Putamen (tissue), 1 donor: ENCODE results near the gene LRP3.
"Not testable (repeated sequence)": the region's sequence is repeated elsewhere in the genome, so short reads cannot be mapped to it uniquely, and the experiment has no call there.

Experiments used
- DNase-seq: peaks from one replicate; pipeline ENCODE4 v3.0.0-alpha.2; 2016; ENCODE audit warnings: low spot score

The LRP3 gene

DNA sequence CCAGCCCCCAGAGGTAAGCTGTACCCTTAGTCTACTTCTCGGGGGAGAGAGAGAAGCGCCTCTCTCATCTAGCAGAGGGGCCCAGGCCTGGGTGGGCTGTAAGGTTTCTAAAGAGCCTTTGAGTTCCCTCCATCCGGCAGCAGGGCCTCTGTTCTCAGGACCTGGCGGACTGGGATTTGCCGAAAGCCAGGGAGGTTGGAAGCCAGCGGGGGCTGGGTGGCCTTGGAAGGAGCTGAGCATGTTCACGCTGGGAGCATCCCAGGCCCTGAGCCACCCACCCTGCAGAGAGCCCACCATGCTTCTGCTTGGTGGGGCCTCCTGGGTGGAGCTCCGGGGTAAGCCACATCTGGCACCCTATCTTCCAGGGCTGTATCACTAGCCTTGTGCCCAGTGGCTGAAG, 23.8 kb downstream of the LRP3 start:
- no peak for DNase-seq

DNA sequence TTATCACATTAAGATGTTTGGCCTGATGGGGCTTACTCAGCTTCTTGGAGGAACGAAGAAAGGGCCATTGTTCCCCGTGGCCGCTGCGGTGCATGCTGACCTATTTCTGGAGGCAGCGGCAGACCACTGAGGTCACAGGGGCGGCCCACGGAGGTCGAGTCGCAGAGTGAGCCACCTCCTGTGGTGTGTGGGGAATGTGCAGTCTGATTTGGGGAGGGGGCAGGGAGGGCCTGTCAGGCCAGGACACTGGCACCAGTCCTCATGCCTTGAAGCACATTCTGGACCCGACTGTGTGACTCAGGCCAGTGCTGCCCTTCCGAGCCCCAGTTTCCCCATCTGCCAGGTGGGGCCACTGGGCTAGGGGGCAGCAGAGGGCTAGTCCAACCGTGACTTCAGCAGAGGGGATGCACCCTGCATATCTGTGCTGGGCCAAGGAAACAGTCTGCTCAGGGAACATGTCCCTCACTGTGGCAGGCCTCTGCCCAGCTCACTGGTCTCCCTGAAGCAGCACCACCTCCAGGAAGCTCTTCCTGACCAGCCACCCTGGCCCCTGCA, 25.2 kb downstream of the LRP3 start:
- no peak for DNase-seq

DNA sequence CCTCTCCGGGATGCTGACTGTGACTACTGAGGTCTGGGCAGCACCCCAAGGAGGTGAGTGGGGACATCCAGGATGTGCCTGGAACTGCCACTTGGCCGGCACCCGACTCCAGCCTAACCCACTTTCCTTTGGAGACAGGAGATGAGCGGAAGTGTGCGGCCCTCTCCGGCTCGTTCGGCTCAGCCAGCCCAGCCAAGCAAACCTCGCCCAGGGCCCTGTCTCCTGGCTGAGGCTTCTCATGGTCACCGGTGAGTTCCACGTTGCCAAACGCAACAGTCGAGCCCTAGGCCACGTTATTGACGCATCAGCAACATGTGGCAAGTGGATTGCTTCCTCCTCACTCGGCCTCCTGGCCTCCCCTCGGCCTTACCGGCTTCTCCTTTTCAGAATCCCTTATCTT, 26.0 kb downstream of the LRP3 start:
- no peak for DNase-seq

DNA sequence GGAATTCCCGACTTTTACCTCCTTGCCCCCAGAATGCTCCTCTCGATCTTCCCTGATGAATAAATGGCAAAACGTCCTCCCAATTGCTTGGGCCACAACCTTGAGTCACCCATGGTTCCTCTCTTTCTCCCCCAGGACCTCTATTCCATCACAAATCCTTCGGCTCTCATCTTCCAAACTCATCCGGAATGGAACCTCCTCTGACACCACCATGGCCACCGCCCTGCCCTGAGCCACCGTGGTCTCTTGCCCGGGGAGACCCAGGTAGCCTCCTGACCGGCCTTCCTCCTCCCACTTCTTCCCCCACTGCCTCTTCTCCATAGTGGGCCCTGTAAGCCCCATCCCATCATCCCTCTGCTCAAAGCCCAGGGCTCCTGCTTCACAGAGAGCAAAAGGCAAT, 26.6 kb downstream of the LRP3 start:
- no peak for DNase-seq

DNA sequence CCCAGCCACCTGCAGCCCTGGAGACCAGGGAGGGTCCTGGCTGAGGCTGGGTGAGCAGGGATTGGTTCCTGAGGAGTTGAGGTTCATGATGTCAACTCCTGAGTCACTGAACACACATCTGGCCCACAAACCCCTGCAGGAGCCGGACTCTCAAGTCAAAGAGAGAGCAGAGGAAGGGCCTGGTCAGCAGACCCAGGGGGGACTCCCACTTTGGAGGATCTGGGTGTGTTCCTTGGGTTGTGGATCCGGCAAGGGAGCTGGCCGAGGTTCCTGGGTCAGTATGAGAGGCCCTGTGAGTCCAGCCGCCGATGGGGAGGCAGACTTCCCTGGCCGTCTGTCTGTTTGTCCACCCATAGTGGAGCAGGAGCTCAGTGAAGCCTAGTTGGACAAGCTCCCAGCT, 27.5 kb downstream of the LRP3 start:
- no peak for DNase-seq

DNA sequence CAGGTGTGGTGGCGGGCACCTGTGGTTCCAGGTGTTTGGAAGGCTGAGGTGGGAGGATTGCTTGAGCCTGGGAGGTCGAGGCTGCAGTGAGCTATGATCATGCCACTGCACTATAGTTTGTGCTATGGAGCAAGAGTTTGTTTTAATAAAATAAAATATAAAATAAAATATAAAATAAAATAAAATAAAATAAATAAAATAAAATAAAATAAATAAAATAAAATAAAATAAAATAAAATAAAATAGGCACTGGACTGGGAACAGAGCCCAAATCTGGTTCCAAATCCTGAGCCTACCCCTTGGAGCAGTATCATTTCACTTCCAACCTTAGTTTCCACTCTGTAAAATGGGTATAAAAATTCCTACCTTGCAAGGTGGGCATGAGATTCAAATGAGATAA, 28.1 kb downstream of the LRP3 start:
- not testable (repeated sequence) for DNase-seq

DNA sequence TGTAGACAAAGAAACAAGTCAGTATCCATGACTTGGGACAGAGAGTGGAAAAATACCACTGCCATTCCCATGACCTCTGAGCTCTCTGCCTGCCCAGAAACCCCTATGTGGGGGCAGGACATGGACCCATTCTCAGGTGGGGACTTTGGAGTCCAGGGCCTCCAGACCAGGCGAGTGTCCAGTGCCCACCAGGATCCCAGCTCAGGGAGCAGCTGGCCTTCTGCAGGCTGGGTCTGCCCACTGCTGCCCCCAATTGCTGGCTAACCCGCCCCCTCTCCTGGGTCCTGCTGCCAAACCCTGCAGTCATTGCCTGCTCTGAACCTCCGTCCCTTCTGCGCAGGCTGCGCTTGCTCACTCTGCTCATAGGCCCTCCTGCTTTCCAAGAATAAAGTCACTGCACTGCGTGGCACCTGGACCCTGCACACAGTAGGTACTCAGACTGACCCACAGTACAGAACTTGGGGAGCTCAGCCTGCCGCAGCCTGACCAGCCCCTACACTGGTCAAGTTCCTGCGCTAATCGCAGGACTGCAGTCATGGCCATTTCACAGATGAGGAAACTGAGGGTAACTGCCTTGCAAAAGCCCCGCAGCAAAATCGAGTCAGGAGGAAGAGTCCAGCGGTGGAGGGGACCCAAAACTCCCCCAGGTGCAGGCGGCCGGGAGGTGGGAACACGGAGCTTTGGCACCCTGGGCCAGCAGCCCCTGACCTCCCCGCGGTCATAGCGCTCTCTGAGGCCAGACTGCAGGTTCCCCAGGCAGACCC, 30.7 kb downstream of the LRP3 start:
- no peak for DNase-seq

DNA sequence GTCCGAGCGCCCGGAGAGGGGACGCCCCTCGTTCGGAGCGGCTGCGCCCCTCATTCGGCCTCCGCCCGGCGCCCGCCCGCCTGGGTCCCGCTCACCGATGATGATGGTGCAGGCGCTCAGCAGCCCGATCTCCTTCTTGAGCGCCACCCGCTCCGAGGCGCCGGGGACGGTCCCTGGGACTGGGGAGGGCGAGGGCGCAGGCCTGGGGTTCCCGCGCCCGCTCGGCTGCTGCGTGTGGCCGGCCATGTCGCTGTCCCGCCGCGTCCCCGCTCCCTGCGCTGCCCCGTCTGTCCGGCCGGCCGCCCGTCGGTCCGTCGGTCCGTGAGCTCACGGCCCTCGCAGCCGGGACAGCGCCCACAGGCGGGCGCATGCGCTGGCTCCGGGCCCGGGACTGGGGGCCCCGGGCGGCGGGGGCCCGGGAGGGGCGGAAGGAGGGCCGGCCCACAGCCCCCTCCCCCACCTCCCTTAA, 31.4 kb downstream of the LRP3 start, which contains the start of gene SLC7A10:
TSS of gene SLC7A10 (minus strand) at position 393 of the 469 bp plus-strand sequence. CDS start at position 246, 147 bp downstream.
- DNase-seq, result no peak

DNA sequence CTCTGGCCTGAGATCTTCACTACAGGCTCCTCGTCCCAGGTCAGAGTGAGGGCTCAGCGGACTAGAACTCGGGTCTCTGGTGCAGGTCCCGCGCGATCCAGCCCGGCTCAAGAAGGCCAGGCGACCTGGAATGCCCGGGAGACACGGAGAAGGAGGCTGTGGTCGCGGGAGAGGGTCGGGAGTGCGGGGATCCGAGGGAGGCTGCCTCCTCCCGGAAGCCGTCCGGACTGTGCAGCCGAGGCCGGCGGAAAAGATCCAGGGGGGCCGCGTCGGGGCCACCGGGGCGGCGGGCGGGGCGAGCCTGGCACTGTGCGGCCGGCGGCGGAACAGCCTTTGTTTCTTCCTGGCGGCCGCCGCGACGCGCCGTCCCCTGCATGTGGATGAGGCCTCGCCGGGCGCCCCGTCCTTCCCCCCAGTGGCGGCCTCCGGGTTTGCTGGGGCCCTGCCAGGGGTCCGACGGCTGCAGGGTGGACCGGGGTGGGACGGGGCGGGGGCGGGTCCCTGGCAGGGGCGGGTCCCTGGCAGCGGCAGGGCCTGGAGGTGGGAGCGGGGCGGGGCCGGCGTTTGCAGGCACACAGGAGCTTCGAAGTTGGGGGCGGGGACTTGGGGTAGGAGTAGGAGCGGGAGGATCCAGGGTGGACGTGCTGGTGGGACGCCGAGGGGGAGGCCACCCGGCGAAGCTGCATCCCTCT, 32.6 kb downstream of the LRP3 start:
- DNase-seq, result no peak

DNA sequence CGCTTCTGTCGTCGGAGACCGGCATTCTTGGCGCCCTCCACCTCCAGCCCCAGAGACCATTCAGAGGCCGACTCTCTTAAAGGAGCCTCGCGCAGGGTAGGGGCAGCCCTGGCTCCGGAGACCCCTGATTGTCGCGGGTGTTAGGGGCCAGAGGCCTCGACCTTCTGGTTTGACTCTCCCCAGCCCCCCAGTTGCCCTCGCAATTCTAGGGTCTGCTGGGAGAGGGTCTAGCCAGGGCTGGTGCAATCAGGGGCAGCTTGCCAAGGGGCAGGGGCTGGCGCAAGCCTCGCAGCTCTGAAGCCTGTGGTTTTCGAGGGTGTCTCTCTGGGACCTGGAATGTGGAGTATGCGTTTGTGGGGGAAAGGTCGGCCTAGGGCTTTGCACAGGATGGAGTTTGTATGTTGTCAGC, 33.1 kb downstream of the LRP3 start:
- DNase-seq, result no peak

DNA sequence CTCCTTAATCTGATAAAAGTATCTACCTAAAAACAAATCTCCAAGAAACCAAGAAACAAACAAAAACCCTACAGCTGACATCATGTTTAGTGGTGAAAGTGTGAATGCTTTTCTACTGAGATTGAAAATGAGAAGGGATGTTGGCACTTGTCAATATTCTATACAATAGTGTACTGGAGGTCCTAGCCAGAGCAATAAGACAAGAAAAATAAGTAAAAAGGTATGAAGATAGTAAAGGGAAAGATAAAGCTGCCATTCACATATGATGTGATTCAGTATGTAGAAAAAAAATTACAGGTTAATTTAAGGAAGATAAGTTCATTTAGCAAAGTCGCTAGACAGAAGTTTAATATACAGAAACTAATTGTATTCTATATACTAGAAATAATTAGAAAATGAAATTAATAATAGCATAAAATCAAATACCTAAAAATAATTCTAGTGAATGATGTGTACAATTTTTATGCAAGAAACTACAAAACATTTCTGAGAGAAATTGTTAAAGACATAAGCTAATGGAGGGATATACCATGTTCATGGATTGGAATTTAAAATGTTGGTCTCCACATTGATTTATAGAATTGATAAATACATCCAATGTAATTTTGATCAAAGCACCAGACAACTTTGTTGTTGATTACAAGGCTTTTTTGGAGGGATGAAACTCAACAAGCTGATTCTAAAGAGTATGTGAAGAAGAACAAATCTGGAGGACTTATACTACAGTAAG, 33.9 kb downstream of the LRP3 start:
- no peak for DNase-seq

DNA sequence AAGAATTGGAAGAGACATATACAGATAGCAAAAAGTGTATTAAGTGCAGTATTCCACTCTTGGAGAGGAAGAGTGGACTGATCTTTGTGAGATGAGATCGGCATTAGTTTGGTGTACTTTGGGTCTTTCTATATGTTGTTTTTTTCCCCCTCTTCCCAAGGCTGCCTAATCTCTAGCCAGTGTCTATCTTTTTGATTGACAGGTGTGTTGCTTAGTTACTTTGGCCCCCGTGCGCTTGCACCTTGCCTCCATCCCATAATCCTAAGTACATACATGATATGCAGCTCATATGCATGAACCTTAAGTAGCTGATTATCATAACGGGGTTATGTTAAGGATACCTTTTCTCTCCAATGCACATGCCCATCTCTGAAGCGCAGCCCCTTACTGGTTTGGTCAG, 35.8 kb downstream of the LRP3 start:
- DNase-seq, result no peak

DNA sequence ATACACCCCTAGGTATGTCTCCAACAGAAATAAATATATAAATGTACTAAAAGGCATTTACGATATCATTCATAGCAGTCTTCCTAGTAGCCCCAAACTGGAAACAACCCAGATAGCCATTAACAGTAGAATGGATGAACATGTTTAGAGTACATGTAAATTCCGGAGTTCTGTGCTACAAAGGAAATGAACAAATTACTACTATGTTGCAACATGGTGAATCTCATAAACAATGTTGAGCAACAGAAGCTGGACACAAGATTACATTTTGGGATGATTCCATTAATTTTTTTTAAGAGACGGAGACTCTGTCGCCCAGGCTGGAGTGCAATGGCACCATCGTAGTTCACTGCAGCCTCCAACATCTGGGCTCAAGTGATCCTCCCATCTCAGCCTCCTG, 37.4 kb downstream of the LRP3 start:
- no peak for DNase-seq

DNA sequence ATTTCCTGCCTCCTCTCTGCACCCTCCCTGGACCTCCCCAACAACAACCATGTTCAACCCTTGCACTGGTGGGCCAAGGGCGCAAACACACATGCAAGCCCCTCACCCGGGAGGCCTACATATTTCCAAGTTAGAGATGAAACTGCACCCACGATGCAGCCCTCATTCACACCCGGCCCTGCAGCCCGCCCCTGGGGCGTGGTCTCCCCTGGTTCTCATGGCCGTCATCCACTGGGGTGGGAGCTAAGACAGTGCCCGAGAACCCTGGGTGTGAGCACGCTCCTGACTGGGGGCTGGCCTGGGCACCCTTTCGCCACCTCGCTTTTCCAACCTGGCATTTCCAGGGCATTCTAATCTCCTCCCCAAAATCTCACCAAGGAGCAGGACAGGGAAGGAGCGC, 38.5 kb downstream of the LRP3 start:
- DNase-seq, result no peak

DNA sequence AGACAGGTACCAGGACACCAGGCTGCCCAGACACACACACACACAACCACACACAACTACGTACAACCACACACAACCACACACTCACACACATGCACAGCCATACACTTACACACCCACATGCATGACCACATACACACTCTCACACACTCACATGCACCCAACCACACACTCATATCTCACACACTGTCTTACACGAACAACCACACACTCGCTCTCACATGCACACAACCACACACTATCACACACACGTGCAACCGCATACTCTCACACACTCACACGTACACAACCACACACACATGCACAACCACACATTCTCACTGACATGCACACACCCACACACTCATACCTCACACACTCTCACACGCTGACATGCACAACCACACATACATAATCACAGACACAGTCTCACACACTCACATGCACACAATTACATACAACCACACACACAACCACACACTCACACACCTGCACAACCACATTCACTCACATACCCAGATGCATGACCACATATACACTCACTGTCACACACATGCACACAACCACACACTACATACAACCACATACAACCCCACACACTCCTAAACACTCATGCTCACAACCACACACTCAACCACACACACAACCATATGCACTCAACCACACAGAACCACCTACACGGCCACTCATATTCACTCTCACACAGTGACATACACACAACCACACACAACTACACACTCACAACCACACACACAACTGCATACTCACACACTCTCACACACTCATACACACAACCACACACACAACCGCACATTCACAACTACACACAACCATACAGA, 39.1 kb downstream of the LRP3 start:
- no peak for DNase-seq

DNA sequence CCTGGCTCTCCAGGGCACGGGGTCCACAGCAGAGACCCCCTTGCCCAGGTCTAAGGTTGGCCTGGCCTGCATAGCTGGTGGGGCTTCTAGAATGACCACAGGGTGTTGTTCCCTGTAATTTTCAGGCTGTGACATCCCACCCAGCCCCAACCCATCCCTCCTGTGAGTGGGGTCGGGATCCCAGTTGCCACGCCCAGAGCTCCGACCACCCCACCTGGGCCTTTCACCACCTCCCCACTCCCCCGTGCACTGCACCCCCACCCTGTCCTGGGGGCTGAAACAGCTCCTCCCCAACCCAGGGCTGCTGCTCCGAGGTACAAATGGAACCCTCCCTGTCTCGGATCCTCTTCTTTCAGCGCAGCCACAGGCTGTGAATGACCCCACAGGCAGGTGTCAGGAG, 40.0 kb downstream of the LRP3 start:
- no peak for DNase-seq

DNA sequence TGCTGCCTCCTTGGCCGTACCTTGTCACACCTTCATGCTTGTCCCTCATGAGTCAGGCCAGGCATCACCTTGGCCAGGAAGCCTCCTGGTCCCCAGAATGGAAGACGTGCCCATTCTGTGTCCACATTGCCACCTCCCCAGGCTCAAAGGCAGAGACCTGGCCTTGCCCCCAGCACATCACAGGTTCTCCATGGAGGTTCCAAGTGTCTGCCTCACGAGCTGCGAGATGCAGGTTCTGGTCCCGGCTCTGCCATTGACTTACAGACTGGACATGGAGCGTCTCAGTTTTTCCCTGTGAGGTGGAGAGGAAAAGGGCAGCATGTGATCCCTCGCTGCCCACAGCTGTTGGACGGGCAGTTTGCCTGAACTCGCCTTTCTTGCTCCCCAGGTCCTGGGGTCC, 40.6 kb downstream of the LRP3 start:
- no peak for DNase-seq

DNA sequence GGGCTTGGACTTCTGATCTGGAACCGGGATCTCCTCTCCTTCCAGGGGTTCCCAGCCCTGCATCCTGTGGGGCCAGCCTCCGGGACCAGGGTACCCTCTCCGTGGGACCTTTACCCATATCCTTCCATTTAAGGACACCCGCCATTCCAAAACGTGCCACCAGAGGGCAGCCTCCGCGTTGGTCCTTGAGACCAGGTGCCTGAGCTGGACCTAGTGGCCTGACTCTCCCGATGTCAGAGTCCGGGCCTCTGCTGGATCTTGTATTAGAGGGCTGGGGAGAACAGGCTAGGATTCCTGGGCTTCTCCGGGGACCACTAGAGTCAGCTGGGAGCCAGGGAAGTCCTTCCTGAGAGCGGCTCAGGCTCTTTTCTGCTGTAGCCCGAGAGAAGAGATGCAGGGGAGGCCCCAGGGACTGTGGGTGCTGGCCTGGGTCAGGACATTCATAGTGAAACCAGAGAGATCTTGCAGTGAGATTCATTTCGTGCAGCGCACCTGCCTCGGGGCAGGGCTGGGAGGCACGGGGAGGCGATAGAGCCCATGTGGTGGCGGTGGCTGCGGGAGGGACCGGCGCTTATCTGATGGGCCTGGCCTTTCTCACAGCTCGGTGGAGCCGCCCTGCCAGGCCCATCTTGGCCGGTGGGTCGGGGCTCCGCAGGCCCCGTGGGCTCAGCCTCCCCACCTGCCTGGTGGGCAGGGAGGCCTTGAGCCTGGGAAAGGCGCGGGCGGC, 41.3 kb downstream of the LRP3 start:
- DNase-seq, result peak; percentile 45

DNA sequence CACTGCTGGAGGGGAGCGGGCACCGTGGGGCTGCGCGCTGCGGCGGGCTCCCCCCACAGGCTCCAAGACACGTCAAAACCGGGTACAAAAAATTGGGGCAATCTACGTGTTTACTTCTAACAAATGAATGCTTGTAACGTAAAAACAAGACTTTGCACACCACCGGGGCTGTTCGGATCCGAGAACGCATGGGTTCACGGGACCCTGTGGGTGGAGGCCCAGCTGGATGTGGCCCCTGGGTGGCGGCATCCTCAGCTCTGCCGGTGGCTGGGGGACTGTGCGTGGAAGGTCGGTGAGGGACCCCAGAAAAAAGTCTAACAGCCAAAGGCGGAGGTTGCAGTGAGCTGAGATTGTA, 41.8 kb downstream of the LRP3 start:
- no peak for DNase-seq

DNA sequence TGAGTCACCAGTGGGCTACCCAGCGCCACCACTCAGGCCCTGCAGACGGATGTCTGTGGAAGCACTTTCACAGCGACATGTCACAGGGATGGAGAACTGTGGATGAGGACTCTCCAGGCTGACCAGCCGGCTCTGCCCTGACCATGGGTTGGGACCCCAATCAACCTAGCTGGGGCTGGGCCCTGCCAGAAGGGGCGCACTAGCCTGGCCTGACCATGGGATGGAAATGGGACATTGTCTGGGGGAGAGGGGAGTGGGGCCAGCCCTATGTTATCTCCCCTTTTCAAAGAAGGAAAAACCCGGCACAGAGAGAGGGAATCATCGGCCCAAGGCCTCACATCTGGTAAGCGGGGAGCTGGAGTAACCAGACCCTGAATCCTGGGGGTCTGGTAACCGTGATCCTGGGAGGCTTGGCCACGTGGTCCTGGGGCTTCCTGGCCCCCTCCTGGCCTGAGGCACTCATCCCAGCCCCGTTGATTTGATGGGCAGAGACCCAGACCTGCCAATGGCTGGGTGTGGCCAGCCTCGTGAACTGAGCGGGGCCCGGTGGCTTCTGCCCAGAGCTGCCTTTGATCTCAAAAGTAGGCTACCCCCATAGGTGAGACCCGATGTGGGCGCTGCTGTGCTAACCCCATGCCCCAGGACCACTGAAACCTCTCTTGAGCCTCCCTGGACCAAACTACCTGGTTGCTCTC, 42.7 kb downstream of the LRP3 start:
- DNase-seq, result no peak
